SU-DHL-6 (cell line): Measurements from ENCODE around the gene ARPC2.

Experiments
- H2AFZ ChIP-seq: fragments of 200-600 bp; sonication (generic); 2 replicates; pipeline ENCODE4 v1.6.1; 2014; ENCODE audit warnings: low read depth, mild to moderate bottlenecking, moderate library complexity, mixed read lengths, antibody characterized with exemption, low read length; ENCODE audit not compliant: severe bottlenecking
- H3F3A ChIP-seq: fragments of 200-600 bp; shearing (Covaris generic); 2 replicates; pipeline ENCODE4 v1.6.0; 2016; ENCODE audit warnings: antibody characterized with exemption, mild to moderate bottlenecking; ENCODE audit not compliant: insufficient read depth
- H3K27ac ChIP-seq: fragments of 200-600 bp; sonication (generic); 2 replicates; pipeline ENCODE4 v1.5.1; 2016; ENCODE audit warnings: low read depth, mild to moderate bottlenecking, low read length, moderate library complexity, mixed read lengths
- H3K27me3 ChIP-seq: fragments of 200-600 bp; sonication (generic), shearing (Covaris generic); 2 replicates; pipeline ENCODE4 v1.6.0; 2014; ENCODE audit warnings: mild to moderate bottlenecking, low read length
- H3K36me3 ChIP-seq: fragments of 200-600 bp; sonication (generic); 2 replicates; pipeline ENCODE4 v1.6.1; 2014; ENCODE audit warnings: mild to moderate bottlenecking, low read length, mixed read lengths
- H3K4me2 ChIP-seq: fragments of 300-600, 200-600 bp; shearing (Covaris generic), sonication (generic); 2 replicates; pipeline ENCODE4 v1.6.0; 2014; ENCODE audit warnings: low read length, low read depth, mild to moderate bottlenecking; ENCODE audit not compliant: poor library complexity, severe bottlenecking
- H3K4me3 ChIP-seq: fragments of 200-600 bp; sonication (generic); 2 replicates; pipeline ENCODE4 v1.5.1; 2014; ENCODE audit warnings: antibody characterized with exemption, low read length, mild to moderate bottlenecking, mixed read lengths; ENCODE audit not compliant: insufficient read depth, poor library complexity, severe bottlenecking
- H3K79me2 ChIP-seq: fragments of 200-600 bp; sonication (generic); 2 replicates; pipeline ENCODE4 v1.6.1; 2014; ENCODE audit warnings: mild to moderate bottlenecking, low read length, moderate library complexity; ENCODE audit not compliant: insufficient read depth
- H3K9ac ChIP-seq: fragments of 200-600 bp; sonication (generic); 2 replicates; pipeline ENCODE4 v1.7.0; 2014; ENCODE audit warnings: mild to moderate bottlenecking, low read length
- H3K9me2 ChIP-seq: fragments of 200-600 bp; sonication (generic); replicated peaks from 2 replicates; pipeline ENCODE4 v1.6.1; 2014; ENCODE audit warnings: low read length; ENCODE audit not compliant: insufficient read depth
- H3K9me3 ChIP-seq: fragments of 200-600 bp; sonication (generic); 2 replicates; pipeline ENCODE4 v1.6.1; 2014; ENCODE audit warnings: low read length, mixed read lengths; ENCODE audit not compliant: insufficient read depth
- H4K20me1 ChIP-seq: fragments of 200-600 bp; sonication (generic); 2 replicates; pipeline ENCODE4 v1.6.1; 2014; ENCODE audit warnings: low read depth, mild to moderate bottlenecking, antibody characterized with exemption, low read length, moderate library complexity, mixed read lengths
- CTCF ChIP-seq: fragments of 200-600 bp; sonication (generic); IDR thresholded peaks from one replicate; pipeline ENCODE4 v1.5.1; 2017; ENCODE audit warnings: antibody characterized with exemption, mild to moderate bottlenecking, low read length, moderate library complexity; ENCODE audit not compliant: insufficient read depth, poor library complexity, severe bottlenecking
- EZH2phosphoT487 ChIP-seq: fragments of 200-600 bp; sonication (generic), shearing (Covaris generic); conservative IDR thresholded peaks from 2 replicates; pipeline ENCODE4 v1.6.1; 2018; ENCODE audit warnings: mild to moderate bottlenecking, antibody characterized with exemption, low read length, moderate library complexity, mixed read lengths

The ARPC2 gene

DNA sequence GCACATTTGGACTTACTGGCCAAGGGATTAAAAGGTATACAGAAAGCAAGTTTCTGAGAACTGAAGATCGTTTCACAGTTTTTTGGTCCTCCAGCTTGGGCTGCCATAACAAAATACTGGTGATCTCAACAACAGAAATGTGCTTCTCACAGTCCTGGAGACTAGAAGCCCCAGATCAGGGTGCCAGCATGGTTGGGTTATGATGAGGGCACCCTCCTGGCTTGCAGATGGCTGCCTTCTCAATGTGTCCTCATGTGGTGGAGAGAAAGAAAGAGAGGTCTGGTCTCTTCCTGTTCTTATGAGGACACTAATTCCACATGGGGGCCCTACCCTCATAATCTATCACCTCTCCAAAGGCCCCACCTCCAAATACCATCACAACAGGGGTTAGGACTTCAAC is 30.1 kb upstream of the ARPC2 start:
- Histone ChIP-seq H3K4me2 (no peak overlapping the region), H3K9me3 (no peaks in the 10 kb centered on the region), H3K9ac (no peak overlapping the region), H4K20me1 (no peaks in the 10 kb centered on the region), H3K27ac (no peak overlapping the region), H3K9me2 (no peaks in the 10 kb centered on the region), H2AFZ (peak overlapping the region; percentile 77), H3K4me3 (no peak overlapping the region), H3F3A (no peaks in the 10 kb centered on the region), H3K27me3 (no peaks in the 10 kb centered on the region), H3K36me3 (no peaks in the 10 kb centered on the region), H3K79me2 (no peaks in the 10 kb centered on the region)
- TF ChIP-seq EZH2phosphoT487 = no peak
- no peak for TF ChIP-seq CTCF

GRCh38 chr2:218187296-218188015 is 29.5 kb upstream of the ARPC2 start:
- no peaks in the 10 kb centered on the region for H3K36me3 ChIP-seq
- H3F3A ChIP-seq = no peaks in the 10 kb centered on the region
- H3K27me3 ChIP-seq = no peaks in the 10 kb centered on the region
- no peaks in the 10 kb centered on the region for H3K9me2 ChIP-seq
- H2AFZ ChIP-seq = peak overlapping the region; percentile 77
- H3K4me2 ChIP-seq = no peak overlapping the region
- H3K4me3 ChIP-seq = no peak overlapping the region
- no peaks in the 10 kb centered on the region for H3K9me3 ChIP-seq
- TF ChIP-seq CTCF (no peak), EZH2phosphoT487 (no peak)
- no peak overlapping the region for H3K9ac ChIP-seq
- no peaks in the 10 kb centered on the region for H3K79me2 ChIP-seq
- no peak overlapping the region for H3K27ac ChIP-seq
- no peaks in the 10 kb centered on the region for H4K20me1 ChIP-seq

GRCh38 chr2:218188528-218188927 is 28.5 kb upstream of the ARPC2 start:
- Histone ChIP-seq H3K9me2 (no peaks in the 10 kb centered on the region), H3K36me3 (no peaks in the 10 kb centered on the region), H4K20me1 (no peaks in the 10 kb centered on the region), H3F3A (no peaks in the 10 kb centered on the region), H3K79me2 (no peaks in the 10 kb centered on the region), H3K4me3 (no peak overlapping the region), H2AFZ (no peak overlapping the region), H3K9me3 (no peaks in the 10 kb centered on the region), H3K9ac (no peak overlapping the region), H3K27ac (no peak overlapping the region), H3K27me3 (no peaks in the 10 kb centered on the region), H3K4me2 (no peak overlapping the region)
- TF ChIP-seq CTCF (no peak), EZH2phosphoT487 (no peak)
